Measurements from ENCODE around the gene PHF13. TPM values are rescaled to one million over a fixed set of nuclear protein-coding genes. Genes with fewer than 3 reads are reported as not detected.

Gene PHF13
- polyA plus RNA-seq (ENCODE audit: insufficient read length in 10 of 10), result 10 to 100 TPM; 16.1 to 24.0 (median 18.8) TPM
- long read RNA-seq, donor 1, partial matches to known transcripts, result 6 of 9 reads
- long read RNA-seq, donor 1, other reads (novel, unspliced or antisense), result 0 of 9 reads
- long read RNA-seq, donor 2, partial matches to known transcripts, result 9 of 12 reads
- long read RNA-seq, donor 2, other reads (novel, unspliced or antisense), result 0 of 12 reads
- long read RNA-seq, donor 3, result 0 reads
- long read RNA-seq, donor 4, partial matches to known transcripts, result 0 of 2 reads
- long read RNA-seq, donor 4, other reads (novel, unspliced or antisense), result 0 of 2 reads
- long read RNA-seq, donor 5, transcript PHF13-201 (4 exons, 3,681 nt), result major isoform, 6 of 11 reads
- long read RNA-seq, donor 5, partial matches to known transcripts, result 5 of 11 reads
- long read RNA-seq, donor 5, other reads (novel, unspliced or antisense), result 0 of 11 reads
- long read RNA-seq, donor 6, partial matches to known transcripts, result 0 of 2 reads
- long read RNA-seq, donor 6, other reads (novel, unspliced or antisense), result 0 of 2 reads
- long read RNA-seq, donor 7, partial matches to known transcripts, result 0 of 4 reads
- long read RNA-seq, donor 7, other reads (novel, unspliced or antisense), result 0 of 4 reads
- long read RNA-seq, donor 8, partial matches to known transcripts, result 0 of 3 reads
- long read RNA-seq, donor 8, other reads (novel, unspliced or antisense), result 0 of 3 reads
- long read RNA-seq, donor 9, result 0 reads

GRCh38 chr1:6613361-6614018 is at the start of gene PHF13:
Gene PHF13, plus strand, starts transcription at chr1:6613731. Its CDS starts 336 bp downstream, at chr1:6614067.
- peak; percentile 99 for DNase-seq

- no peak for DNase-seq
These were observed 44.5 kb upstream of the PHF13 start for GRCh38 chr1:6569033-6569432.

- no peak for DNase-seq
These were observed 43.4 kb upstream of the PHF13 start for GRCh38 chr1:6570100-6570499.

GRCh38 chr1:6570987-6571386 is 42.5 kb upstream of the PHF13 start:
- no peak for DNase-seq

DNA sequence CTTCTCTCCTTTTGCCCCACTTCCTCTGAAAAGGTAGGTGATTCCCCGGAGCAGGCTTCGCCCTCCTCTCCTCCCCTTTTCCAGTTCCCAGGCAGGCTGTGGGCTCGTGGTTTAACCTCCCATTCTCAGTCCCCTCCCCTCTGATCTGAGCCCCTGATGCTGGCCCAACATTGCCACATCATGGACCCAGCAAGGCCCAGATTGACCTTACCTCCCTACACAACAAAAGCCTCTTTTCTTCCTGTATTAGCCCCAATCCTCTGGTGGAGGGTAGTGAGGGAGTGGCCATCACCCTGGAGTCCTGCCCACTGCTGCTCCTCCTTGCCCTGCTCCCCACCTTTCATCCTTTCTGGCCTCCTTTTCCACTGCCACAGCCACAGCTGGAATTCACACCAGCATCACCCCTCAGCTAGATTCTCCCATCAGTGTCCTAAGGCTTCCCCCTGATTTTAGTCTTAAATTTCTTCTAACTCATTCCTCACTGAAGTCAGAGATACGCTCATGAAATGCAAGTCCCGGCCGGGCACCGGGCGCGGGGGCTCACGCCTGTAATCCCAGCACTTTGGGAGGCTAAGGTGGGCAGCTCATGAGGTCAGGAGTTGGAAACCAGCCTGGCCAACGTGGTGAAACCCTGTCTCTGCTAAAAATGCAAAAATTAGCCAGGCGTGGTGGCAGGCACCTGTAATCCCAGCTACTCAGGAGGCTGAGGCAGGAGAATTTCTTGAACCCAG is 40.7 kb upstream of the PHF13 start:
- DNase-seq, result no peak

DNA sequence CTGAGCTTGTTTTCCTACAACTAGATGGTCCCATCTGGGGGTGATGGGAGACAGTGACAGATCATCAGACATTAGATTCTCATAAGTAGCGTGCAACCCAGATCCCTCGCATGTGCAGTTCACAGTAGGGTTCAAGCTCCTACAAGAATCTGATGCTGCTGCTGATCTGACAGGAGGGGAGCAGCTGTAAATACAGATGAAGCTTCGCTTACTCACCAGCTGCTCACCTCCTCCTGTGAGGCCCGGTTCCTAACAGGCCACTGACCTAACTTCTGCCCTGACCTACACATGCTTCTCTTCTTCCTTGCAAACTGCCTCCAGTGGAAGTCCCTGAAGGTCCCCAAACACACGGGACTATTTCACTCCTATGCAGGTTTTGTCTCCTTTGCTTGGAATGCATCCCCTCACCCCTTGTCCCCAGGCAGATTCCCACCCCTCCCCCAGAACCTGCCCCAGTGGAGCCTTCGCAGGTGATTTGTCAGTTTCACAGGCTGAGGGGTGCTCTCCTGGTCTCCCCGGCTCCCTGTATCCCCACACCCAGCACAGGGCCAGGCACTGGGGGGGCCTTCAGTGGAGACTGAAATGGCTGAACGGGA is 39.4 kb upstream of the PHF13 start:
- no peak for DNase-seq

- DNase-seq, result no peak
These were observed 38.7 kb upstream of the PHF13 start for GRCh38 chr1:6574818-6575217.

DNA sequence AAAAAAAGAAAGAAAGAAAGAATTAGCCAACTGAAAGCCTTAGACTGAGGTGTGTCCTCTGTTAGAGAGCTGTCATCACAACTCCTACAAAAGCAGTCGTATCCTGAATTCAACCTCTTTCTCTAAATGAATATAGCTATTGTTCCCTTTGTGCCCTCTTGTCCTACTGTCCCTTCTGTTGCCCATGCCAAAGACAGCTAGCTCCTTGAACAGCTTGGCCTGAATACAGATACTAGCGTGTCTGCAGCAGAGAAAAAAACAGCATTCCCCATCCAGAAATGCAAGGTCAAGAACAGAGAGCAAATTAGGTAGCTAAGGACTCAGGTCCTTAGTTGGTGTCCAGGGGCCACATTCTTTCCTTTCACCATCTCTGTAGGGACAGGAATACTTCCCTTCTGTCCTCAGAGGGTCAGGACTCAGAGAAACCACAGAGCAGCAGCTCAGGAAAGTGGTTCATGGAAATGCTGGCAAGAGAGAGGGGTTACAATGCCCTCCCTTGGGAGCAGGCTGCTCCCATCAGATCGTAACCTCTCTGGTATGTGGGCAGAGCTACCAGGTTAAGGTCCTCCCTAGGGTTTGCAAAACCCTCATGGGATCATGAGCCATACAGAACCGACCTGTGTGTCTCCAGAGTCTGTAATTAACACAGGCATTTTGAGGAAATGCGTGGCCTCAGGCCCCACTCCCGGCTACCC is 35.6 kb upstream of the PHF13 start:
- DNase-seq, result no peak

DNA sequence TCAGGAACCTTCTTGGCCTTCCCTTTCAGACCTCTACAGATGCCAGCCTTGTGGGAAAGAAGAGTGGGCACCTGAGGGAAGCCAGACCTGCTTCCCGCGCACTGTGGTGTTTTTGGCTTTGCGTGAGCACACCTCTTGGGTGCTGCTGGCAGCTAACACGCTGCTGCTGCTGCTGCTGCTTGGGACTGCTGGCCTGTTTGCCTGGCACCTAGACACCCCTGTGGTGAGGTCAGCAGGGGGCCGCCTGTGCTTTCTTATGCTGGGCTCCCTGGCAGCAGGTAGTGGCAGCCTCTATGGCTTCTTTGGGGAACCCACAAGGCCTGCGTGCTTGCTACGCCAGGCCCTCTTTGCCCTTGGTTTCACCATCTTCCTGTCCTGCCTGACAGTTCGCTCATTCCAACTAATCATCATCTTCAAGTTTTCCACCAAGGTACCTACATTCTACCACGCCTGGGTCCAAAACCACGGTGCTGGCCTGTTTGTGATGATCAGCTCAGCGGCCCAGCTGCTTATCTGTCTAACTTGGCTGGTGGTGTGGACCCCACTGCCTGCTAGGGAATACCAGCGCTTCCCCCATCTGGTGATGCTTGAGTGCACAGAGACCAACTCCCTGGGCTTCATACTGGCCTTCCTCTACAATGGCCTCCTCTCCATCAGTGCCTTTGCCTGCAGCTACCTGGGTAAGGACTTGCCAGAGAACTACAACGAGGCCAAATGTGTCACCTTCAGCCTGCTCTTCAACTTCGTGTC is 34.7 kb upstream of the PHF13 start:
- DNase-seq, result no peak

DNA sequence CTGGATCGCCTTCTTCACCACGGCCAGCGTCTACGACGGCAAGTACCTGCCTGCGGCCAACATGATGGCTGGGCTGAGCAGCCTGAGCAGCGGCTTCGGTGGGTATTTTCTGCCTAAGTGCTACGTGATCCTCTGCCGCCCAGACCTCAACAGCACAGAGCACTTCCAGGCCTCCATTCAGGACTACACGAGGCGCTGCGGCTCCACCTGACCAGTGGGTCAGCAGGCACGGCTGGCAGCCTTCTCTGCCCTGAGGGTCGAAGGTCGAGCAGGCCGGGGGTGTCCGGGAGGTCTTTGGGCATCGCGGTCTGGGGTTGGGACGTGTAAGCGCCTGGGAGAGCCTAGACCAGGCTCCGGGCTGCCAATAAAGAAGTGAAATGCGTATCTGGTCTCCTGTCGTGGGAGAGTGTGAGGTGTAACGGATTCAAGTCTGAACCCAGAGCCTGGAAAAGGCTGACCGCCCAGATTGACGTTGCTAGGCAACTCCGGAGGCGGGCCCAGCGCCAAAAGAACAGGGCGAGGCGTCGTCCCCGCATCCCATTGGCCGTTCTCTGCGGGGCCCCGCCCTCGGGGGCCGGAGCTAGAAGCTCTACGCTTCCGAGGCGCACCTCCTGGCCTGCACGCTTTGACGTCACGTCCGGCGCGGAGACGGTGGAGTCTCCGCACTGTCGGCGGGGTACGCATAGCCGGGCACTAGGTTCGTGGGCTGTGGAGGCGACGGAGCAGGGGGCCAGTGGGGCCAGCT is 34.0 kb upstream of the PHF13 start, which contains the start of gene ZBTB48:
TSS of gene ZBTB48 (plus strand) at position 621 of the 745 bp plus-strand sequence. CDS start 616 bp downstream, outside the sequence.
- DNase-seq, result peak; percentile 98 to 100 (median 100)

DNA sequence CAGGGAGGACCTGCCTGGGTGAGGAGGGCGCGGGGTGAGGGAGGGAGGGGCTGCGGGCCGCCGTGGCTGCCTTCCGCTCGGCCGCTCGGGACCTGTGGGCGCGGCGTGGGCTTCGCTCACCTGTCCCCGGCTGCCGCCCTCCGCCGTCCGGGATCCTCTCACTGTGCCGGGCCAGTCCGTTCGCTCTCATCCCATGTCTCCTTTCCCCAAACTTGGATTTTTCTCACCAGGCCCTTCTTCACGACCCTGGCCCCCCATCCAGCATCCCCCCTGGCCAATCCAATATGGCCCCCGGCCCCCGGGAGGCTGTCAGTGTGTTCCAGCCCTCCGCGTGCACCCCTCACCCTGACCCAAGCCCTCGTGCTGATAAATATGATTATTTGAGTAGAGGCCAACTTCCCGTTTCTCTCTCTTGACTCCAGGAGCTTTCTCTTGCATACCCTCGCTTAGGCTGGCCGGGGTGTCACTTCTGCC is 33.4 kb upstream of the PHF13 start:
- DNase-seq, result peak in 1 of 3 donors; percentile 52

GRCh38 chr1:6580593-6581409 is 32.7 kb upstream of the PHF13 start:
- DNase-seq, result no peak

GRCh38 chr1:6581561-6582305 is 31.8 kb upstream of the PHF13 start:
- DNase-seq, result no peak

DNA sequence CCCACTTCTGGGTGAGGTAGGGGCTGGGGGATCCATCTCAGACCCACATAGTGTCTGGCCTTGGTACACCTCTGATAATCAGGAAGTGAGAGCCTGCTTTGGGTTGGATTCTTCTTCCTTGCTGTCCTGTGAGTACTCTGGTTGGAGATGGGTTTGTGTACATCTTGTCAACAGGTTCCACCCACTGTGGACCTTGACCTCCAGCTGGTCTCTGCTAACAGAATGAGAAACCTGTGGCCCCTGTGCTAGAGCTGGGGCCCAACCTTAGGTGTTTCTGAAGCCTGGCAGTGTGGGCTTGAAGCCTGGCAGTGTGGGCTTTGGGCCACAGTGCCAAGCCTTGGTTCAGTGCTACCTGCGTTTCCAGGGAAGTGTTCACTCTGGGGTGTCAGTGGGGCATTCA is 31.2 kb upstream of the PHF13 start:
- DNase-seq, result no peak

GRCh38 chr1:6584126-6585080 is 29.1 kb upstream of the PHF13 start:
- DNase-seq, result no peak

DNA sequence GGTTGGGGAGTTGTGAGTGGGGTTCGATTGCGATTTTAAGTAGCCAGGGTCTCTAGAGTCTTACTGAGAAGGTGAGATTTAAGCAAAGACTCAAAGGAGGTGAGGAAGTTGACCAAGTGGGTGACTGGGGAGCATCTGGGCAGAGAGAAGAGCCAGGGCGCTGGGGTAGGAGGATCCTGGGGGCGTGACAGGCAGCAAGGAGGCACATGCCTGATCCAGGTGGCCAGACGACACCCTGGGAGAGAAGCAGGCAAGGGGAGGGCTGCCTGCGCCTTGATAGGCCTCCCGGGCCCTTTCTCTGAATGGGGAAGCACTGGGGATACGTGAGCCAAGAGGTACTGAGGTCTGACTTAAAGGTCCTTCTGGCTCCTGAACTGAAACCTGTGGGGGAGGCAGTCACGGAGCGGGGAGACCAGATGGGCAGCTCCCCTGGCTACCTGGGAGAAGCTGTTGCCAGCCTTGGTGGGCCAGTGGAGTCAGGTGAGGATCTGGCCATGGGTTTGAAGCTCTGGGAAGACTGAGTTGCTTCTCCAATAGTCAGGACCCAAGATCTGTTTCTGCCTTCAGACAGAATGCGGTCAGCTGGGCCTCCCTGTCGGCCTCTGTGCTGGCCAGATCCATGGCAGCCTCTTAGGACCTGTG is 28.3 kb upstream of the PHF13 start:
- DNase-seq, result no peak
